Transverse colon (tissue), 4 donors: ENCODE data around the gene TNF.

Experiments used
- POLR2A ChIP-seq: fragments of 450-650 bp; IDR thresholded peaks from one replicate; pipeline ENCODE4 v1.6.1; 2016; ENCODE audit warnings: antibody characterized with exemption, mild to moderate bottlenecking, moderate library complexity
- POLR2AphosphoS5 ChIP-seq, 3 donors: sonication (generic); formaldehyde crosslinking; IDR thresholded peaks; one replicate each; pipeline ENCODE4 v1.6.1; 2016; ENCODE audit warnings: antibody characterized with exemption in 3 of 3
- TF ChIP-seq, protein P1 (sequence below), 5 experiments: fragments of 200-600 bp in 3 of 5; fragments of 450-650 bp in 2 of 5; sonication (generic) in 3 of 5; IDR thresholded peaks; 1 replicate in 2 of 5; 2 replicates in 3 of 5; pipeline ENCODE4 v1.5.1; 2016 to 2017; ENCODE audit warnings: antibody characterized with exemption in 5 of 5, inconsistent platforms in 3 of 5, mild to moderate bottlenecking in 2 of 5, moderate library complexity in 1 of 5

DNA sequence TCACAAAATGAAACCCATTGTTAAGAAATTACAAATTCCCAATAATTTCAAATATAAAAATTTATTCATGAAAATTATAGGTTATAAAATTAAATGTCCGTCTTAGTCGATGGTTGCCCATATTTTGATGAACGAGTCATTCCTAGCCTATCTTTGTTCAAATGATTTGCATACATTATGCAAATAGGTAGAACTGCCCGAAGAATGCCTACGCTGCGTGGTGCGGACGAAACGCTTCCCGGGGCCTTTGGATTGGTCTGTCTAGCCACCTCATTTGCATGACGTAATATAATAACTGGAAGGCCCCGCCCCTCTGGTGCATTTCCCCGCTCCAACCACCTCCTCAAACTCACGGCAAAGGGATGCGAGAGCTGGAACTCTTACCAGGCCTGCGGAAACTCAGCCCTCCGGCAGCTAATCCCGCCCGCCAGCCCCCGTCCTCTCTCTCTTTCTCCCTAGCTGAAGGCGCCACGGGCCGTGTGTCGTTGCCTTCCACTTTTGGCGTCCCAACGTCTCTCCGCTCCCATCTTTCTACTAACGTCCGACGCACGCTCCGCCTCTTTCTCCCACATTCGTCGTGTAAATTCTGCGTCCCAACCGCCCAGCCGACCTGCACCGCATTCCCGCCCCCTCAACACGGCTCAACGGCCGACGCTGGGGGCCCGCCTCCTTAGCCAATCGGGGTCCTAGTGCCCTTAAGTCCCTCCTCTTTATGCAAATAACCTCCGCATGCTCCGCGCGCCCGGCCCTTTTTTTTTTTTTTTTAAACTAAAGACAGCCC lies 44.6 kb downstream of the TNF start:
- TF ChIP-seq, protein P1, sequence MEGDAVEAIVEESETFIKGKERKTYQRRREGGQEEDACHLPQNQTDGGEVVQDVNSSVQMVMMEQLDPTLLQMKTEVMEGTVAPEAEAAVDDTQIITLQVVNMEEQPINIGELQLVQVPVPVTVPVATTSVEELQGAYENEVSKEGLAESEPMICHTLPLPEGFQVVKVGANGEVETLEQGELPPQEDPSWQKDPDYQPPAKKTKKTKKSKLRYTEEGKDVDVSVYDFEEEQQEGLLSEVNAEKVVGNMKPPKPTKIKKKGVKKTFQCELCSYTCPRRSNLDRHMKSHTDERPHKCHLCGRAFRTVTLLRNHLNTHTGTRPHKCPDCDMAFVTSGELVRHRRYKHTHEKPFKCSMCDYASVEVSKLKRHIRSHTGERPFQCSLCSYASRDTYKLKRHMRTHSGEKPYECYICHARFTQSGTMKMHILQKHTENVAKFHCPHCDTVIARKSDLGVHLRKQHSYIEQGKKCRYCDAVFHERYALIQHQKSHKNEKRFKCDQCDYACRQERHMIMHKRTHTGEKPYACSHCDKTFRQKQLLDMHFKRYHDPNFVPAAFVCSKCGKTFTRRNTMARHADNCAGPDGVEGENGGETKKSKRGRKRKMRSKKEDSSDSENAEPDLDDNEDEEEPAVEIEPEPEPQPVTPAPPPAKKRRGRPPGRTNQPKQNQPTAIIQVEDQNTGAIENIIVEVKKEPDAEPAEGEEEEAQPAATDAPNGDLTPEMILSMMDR (IDR thresholded peaks at IDR 0.05): peak in 1 of 5 experiments; percentile 27
- TF ChIP-seq POLR2A: peak; percentile 96
- TF ChIP-seq POLR2AphosphoS5 (IDR thresholded peaks at IDR 0.05): peak; percentile 84 to 89 (median 86)
